GM18505 (cell line): ENCODE measurements around the gene CPA5.

ENCODE experiments used
- ATAC-seq: cut with Tn5 transposase; IDR thresholded peaks from one replicate; pipeline ENCODE4 v1.9.1; 2021; ENCODE audit not compliant: unreplicated experiment
- POLR2A ChIP-seq: IDR thresholded peaks from 4 replicates; pipeline ENCODE4 v1.6.1; 2011; ENCODE audit warnings: borderline replicate concordance; ENCODE audit not compliant: insufficient read depth, insufficient read length; ENCODE audit errors: extremely low read depth

The CPA5 gene

GRCh38 chr7:130417213-130417612 lies 72.6 kb downstream of the CPA5 start:
- ATAC-seq: no peak
- no peak for TF ChIP-seq POLR2A

GRCh38 chr7:130418306-130418705 lies 73.7 kb downstream of the CPA5 start:
- no peak for TF ChIP-seq POLR2A
- ATAC-seq: no peak
